Measurements from ENCODE around the gene CHCHD2.

DNA sequence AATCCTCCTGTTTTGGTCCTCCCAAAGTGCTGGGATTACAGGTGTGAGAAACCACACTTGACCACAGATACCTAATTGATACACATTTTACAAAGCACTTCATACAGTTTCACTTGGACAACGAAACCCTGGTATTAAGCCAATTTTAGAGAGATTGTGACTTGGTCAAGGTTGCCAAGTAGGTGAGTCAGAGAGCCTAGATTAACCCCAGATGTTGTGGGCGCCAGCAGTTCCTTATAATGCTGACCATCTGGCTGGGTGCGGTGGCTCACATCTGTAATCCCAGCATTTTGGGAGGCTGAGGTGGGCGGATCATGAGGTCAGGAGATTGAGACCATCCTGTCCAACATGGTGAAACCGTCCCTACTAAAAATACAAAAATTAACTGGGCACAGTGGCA, 8.6 kb downstream of the CHCHD2 start:
- TF ChIP-seq, protein P1, sequence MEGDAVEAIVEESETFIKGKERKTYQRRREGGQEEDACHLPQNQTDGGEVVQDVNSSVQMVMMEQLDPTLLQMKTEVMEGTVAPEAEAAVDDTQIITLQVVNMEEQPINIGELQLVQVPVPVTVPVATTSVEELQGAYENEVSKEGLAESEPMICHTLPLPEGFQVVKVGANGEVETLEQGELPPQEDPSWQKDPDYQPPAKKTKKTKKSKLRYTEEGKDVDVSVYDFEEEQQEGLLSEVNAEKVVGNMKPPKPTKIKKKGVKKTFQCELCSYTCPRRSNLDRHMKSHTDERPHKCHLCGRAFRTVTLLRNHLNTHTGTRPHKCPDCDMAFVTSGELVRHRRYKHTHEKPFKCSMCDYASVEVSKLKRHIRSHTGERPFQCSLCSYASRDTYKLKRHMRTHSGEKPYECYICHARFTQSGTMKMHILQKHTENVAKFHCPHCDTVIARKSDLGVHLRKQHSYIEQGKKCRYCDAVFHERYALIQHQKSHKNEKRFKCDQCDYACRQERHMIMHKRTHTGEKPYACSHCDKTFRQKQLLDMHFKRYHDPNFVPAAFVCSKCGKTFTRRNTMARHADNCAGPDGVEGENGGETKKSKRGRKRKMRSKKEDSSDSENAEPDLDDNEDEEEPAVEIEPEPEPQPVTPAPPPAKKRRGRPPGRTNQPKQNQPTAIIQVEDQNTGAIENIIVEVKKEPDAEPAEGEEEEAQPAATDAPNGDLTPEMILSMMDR (IDR thresholded peaks at IDR 0.05), result no peak
- no peak for TF ChIP-seq POLR2A (IDR thresholded peaks at IDR 0.05)
- TF ChIP-seq EP300 (IDR thresholded peaks at IDR 0.05; ENCODE audit: low read depth), result no peak
- TF ChIP-seq POLR2AphosphoS5 (IDR thresholded peaks at IDR 0.05), result peak in 2 of 3 donors; percentile 7 to 30

Data from transverse colon (tissue), 4 donors.